Measurements from ENCODE around the gene USH1C. TPM values are rescaled to one million over a fixed set of nuclear protein-coding genes. Genes with fewer than 3 reads are reported as not detected.

USH1C gene
- polyA plus RNA-seq, 1 donor: not detected

DNA sequence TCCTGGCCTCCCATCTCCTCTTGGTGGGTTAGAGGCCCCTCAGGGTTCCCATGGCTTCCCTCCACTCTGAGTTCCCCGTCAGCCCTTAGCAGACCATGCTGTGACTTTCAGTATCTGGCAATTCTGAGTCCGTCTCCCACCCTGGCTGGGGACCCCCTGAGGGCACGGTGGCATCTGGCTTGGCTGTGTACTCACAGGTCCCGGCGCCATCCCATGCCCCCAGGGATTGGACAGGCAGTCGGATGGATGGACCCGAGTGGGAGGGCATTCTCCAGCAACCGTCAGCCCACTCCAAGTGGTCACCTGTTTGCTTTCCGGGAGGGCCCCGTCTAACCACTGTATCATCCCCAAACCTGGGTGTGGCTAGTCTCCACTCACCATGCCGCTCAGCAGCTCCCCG is 43.5 kb downstream of the USH1C start:
- DNase-seq: no peak

DNA sequence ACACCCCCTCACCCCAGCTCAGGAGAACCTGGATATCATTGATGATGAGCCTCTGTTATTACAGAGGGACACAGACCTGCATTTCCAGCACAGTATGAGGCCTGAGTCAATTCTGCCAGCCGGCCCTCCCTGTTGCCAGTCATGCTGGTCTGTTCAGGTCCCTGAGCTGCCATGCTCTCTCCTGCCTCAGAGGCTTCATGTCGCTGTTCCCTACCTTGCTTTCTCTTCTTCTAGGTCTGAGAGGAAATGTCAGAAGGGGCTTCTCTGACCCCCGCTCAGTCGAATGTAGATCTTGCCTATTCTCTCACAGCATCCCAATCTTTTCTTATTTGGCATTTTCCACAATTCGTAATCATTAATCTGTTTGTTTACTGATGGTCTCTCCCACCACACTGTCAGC is 45.7 kb downstream of the USH1C start:
- DNase-seq: no peak

- DNase-seq: no peak
Measured at GRCh38 chr11:17498058-17498457, 46.2 kb downstream of the USH1C start.

DNA sequence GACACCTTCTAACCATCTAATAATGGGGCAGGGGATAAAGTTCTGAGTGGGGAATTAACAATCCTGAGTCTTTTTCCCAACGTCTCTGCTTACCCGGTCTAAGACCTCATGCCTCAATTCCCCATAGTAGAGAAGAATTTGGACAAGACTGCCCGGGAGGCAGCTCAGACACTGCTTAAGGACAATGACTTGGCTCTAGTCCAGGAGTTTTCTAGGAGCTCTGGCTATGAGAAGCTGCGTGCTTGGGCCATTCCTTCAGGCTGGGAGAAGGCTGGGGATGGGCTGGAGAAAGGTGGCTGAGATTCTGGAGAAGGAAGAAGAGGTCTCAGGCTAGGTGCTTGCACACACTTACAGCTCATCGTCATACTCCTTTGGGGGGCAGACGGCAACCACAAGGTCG is 47.8 kb downstream of the USH1C start:
- DNase-seq: peak; percentile 31

GRCh38 chr11:17494019-17494418 is 50.2 kb downstream of the USH1C start:
- DNase-seq: no peak

GRCh38 chr11:17490938-17491337 is 53.3 kb downstream of the USH1C start:
- no peak for DNase-seq

DNA sequence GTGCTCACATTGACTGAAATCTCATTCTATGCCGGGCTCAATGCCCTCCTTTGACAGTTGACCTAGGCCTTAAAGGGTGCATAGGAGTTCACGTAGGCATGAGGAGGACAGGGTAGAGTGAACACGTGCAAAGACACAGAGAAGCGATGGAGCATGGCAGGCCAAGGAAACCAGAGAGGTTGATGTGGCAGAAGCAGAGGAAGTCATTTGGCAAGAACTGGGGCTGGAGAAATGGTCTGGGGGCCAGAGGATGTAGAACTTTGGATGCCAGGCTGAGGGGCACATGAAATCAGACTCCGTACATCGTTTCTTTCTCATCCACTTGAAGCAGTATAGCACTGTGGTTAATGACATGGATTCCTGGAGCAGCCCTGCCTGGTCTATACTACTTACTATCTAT is 54.0 kb downstream of the USH1C start:
- no peak for DNase-seq

GRCh38 chr11:17489751-17490150 is 54.5 kb downstream of the USH1C start:
- DNase-seq: peak; percentile 32

DNA sequence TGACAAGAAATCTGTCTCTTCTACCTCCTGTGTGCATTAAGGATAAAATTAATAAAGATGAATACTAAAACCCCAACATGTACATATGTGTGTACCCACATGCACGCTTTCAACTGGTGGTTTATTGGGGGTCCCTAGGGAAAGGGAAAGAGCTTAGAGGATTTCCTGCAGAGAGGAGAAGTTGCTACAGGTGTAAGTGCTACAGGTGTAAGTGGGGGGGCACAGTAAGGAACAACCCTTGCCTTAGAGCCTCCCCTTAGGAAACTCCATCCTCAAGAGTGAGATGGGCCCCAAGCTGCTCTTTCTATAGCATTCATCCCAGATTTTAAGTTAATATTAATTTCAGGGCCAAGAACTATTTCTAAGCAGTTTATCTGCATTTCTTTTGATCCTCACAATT is 55.7 kb downstream of the USH1C start:
- DNase-seq: no peak

- DNase-seq: no peak
Measured at GRCh38 chr11:17486646-17487045, 57.6 kb downstream of the USH1C start.

DNA sequence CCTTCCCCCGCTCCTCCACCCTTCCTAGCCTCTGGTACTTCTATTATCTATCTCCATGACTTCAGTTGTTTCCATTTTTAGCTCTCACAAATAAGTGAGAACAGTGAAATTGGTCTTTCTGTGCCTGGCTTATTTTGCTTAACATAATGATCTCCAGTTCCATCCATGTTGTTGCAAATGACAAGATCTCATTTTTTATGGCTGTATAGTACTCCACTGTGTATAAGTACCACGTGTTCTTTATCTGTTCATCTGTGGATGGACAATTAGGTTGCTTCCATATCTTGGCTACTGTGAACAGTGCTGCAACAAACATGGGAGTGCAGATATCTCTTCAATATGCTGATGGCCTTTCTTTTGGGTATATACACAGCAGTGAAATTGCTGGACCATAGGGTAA is 60.7 kb downstream of the USH1C start:
- DNase-seq: no peak

GRCh38 chr11:17481905-17482304 is 62.3 kb downstream of the USH1C start:
- DNase-seq: no peak

DNA sequence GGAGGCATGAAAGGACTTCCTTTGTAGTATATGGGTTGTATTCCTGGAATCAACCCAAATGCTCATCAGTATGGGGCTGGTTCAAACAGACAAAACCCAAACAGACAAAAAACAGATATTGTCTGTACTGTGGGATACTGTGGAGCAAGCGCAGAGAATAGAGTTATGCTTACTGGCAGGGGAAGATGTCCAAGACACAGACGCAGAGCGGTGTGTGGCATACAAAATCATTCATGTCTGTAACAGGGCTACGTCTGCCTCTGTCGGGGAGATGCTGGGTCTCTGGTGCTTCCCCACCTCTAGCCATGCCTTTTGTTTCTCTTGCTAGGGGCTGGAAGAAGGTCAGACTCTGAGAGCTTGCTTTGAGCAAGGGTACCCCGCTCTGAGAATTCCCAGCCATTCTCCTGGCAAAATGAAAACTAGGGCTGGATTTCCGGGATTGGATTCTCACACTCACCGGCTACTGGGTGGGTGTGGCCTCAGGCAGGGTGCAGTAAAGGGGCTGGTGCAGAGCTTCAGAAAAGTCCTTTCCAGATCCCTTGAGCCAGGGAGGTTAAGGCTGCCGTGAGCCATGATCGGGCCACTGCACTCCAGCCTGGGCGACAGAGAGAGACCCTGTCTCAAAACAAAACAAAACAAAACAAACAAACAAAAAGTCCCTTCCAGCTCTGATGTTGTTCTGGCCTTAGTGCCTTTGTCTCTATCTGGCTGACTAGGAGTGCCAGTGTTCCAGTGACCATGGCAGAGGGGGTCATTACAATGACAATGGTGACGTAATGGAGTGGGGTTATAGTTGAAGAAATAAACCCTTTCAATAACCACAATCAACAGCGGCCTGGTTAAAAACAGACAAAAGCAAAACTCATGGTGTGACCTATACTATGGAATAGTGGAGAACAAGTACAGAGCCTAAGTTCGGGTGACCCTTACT is 64.7 kb downstream of the USH1C start:
- no peak for DNase-seq

DNA sequence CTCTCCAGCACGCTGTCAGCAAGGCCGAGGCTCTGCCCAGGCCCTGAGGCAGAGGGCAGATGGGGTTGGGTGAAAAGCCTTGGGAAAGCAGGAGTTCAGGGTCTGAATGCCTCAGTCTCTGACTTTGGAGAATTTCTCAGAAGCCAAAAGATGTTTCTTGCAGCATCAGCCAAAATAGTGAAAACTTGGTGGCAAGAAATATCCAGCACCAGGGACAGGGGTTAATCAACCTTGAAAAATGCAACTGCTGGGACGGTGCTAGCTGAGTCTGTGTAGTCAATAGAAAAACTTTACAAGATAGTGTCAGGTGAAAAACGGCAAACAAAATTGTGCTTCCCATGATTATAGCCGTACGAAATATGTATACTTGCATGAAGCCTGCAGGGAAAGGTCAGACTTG is 66.1 kb downstream of the USH1C start:
- no peak for DNase-seq

GRCh38 chr11:17477361-17477760 is 66.9 kb downstream of the USH1C start:
- DNase-seq: no peak

DNA sequence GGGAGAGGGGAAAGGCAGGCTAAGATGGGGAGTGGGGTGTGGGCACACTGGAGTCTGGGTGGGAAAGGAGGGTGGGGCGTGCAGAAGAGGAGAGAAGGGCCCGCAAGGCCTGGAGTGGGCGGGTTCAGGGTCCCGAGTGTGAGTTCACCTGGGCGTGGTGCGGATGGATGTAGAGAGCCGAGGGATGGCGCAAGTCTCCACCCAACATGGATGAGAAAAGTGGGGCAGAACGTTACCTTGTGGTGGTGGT is 67.2 kb downstream of the USH1C start:
- DNase-seq: no peak

- no peak for DNase-seq
Measured at GRCh38 chr11:17476317-17477083, 67.7 kb downstream of the USH1C start, which contains the start of gene ABCC8. ABCC8 (minus strand) TSS chr11:17476845; CDS start chr11:17476776, 69 bp downstream.

DNA sequence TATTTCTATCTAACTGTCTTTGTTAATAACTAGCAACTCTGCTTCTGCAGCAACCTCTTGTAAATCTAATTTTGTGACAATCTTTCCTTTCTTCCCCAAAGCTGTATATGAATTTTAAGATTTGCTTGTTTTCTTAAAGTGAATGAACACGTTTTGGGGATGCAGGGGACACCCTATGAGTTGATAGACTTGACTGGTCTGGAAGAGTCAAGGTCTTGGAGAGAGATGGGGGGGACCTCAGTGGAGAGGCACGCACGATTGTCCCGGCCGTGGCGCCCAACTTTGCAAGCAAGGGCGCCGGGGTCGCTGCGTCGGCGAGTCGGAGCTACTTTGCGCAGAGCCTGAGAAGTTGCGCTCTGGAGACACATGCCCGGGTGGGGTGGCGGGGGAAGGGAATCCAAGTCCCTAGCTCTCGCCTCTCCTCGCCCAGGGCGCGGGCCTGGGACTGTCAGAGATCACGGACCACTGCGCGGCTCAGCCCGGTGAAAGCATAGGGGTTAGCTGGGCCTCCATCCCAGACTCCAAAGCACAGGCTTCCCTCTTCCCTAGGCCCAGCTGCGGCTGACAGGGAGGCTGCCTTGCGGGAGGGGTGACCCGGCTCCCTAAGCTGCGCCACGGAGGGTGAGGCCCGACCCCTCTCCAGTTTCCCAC is 68.4 kb downstream of the USH1C start:
- no peak for DNase-seq

GRCh38 chr11:17473071-17473744 is 71.0 kb downstream of the USH1C start:
- no peak for DNase-seq

GRCh38 chr11:17472467-17472866 is 71.7 kb downstream of the USH1C start:
- no peak for DNase-seq

DNA sequence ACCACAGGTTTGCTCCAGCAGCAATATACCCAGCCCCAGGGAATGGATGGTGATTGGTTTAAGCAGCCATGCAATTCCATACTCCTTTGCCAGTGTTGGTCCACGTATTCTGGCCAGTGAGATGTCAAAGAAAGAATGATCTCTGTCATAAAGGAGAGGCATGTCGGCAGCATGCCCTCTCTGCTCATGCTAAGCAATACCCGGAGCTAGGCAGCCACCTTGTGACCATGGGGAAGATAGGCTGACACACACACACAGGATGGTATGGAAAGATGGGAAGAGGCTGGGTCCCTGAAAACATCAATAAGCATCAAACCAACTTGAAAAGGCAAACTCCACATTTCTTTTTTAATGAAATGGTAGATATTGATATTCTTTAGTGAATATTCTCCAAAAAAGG is 72.7 kb downstream of the USH1C start:
- DNase-seq: no peak

DNA sequence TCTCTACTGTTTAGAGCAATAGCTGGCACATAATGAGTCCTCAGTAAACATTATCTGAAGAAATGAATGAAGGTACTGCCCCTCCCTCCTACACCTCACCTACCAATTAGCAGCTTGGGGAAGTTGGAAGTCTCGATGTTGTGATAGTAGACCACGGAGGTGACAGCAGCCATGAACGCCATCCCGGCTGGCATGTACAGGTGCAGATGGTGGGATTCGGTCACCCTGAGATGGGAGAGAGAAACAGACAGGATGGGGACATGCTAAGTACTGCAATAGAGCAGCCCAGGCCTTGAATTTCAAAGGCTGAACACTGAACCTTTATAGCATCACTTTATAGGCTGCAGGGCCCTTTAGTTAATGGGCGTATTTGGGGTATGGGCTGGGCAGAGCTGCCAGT is 74.2 kb downstream of the USH1C start:
- DNase-seq: no peak

- no peak for DNase-seq
Measured at GRCh38 chr11:17468122-17468521, 76.1 kb downstream of the USH1C start.

Data from hindlimb muscle (tissue), 1 donor.